ENCODE measurements around the gene C16orf92.
A peak's percentile ranks its signal among the peaks of the same experiment; 100 is the strongest.

The C16orf92 gene

DNA sequence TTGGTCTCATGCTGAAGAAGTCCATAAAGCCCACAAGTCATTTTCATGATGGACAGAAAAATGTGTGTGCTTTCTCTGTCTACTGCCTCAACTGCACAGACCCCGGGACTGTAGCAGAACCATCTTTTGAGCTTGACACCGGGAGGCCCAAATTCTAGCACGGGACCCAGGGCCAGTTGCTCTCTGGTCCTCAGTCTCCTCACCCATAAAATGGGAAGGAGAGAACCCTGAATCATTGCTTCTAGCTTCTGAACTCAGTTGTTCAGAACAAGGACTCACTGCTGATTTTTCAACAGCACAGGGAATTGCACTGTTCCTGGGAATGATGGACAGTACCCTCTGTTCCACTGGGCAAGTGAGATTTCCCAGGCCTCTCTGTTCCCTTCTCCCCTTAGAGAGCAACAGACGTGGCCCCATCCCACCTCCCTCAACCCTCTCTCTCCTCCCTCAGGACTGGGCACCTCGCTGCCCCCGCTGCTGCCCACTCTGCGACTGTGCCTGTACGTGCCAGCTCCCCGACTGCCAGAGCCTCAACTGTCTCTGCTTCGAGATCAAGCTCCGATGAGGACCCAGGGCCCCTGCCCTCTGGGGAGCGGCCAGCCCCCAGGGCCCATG is 40.4 kb downstream of the C16orf92 start:
- no peak for DNase-seq

DNA sequence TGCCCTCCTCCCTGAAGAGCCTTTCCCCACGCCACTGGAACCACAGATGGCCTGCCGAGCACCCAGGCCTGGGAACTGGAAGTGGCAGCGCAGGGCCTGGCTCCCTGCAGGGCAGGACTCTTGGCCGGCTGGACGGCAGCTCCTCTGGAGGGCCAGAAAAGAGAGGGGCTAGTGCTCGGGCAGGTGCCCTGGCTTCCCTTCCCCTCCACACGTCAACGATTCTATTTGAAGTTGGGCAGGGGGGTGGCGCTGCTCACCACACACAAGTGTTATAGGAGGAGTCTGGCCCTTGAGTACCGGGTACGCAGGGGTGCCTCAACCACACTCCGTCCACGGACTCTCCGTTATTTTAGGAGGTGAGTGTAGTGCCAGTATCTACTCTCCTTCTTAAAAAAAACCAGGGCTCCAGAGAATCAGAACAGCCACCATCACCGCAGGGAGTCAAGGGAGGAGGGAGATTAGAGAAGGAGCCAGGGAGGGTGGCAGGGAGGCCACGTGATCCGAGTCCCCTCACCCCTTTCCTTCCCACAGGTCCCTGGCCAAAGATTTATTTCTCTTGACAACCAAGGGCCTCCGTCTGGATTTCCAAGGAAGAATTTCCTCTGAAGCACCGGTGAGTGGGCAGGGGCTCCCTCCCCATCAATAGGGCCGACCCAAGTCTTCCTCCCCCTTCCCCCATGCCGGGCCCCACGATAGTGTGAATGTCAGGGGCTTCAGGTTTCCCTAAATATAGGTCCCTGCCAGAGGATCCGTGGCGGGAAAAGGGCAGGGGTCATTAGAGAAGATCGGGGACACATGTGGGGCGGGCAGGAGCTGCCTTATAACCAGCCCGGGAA is 41.1 kb downstream of the C16orf92 start:
- peak; percentile 25 for DNase-seq

DNA sequence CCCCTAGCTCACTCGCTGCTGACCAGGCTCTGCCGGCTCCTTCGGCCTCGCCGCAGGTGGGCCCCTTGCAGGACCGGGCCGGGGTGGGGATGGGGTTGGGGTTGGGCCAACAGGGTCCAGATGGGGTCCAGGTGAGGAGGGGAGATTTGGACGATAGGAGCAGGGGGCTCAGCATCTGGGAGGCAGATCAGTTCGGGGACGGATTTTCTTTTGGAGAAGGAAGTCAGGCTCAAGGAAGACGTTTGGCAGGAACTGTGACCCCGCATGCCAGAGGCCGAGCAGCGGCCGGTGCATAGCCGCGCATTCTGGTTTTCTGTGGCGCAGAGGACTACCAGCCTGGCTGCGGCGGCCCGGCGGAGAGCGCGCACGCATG is 41.7 kb downstream of the C16orf92 start:
- no peak for DNase-seq

DNA sequence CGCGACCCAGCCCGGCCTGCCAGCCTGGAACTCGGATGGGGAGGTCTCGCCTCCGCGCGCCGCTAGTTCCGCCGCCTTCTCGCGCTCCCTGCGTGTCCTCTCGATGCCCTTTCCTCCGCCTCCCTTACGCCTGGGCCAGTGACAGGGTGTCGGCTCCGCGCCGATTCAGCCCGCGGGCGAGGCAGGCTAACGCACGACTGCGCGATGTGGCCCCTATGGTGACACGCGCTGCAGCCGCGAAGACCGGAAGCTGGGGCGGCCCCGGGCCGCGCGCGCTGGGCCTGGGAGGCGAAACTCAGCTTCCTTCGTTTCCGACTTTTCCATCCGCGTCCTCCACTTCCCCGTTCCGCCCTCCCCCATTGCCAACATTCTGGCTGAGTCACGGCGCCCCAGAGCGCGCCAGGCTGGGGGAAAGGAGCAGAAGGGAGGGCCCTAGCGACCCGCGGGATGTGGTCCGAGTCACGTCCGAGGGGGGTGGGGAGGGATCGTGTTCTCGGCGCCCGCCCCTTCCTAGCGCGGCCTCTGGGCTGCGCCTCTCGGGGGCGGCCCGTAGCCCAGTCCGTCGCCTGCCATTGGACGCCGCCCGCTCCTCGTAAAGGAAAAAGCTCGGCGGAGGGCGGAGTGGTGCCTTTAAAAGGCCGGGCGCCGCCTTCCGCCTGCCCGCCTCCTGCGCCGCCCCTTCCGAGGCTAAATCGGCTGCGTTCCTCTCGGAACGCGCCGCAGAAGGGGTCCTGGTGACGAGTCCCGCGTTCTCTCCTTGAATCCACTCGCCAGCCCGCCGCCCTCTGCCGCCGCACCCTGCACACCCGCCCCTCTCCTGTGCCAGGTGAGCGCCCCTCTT is 42.3 kb downstream of the C16orf92 start, which contains the start of gene ALDOA:
ALDOA (plus strand) TSS at position 659 of the 841 bp plus-strand sequence. CDS start 1,138 bp downstream, outside the sequence.
- peak; percentile 51 to 87 for DNase-seq

DNA sequence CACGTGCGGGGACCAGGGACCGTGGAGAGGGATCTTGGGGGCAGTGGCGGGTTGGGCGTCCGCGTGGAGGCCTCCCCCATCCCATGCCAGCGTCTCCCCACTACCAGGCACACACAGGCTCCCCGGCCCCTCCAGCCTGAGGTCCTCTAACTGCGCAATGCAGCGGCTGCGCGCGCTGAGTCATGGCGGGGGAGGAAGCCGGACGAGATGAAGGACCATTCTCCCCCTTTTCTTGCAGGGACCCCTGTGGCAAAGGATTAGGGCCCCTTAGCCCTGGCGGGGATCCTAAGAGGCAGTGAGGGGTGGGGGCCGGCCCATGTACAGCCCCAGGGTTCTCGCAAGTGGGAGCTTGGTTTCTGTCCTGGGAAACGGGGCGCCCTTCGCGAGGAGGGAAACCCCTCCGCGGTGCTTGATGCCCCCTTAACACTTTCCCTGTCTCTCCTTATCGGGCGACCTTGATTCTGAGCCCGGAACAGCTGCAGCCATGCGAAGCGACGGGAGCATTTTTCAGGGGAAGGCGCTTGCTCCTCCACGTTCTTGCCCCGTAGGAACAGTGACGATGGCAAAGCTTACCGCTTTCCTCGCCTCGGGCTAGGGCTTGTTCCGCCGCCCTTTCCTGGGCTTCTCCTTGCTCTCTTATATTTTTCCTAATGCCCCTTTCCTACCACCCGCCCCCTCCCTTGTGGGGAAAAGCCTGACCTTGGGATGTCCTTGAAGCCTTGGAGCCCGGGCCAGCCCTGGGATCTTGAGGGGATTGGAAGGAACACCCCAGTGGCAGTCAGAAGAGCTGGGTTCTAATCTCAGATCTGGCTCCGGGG is 43.2 kb downstream of the C16orf92 start:
- DNase-seq: no peak

DNA sequence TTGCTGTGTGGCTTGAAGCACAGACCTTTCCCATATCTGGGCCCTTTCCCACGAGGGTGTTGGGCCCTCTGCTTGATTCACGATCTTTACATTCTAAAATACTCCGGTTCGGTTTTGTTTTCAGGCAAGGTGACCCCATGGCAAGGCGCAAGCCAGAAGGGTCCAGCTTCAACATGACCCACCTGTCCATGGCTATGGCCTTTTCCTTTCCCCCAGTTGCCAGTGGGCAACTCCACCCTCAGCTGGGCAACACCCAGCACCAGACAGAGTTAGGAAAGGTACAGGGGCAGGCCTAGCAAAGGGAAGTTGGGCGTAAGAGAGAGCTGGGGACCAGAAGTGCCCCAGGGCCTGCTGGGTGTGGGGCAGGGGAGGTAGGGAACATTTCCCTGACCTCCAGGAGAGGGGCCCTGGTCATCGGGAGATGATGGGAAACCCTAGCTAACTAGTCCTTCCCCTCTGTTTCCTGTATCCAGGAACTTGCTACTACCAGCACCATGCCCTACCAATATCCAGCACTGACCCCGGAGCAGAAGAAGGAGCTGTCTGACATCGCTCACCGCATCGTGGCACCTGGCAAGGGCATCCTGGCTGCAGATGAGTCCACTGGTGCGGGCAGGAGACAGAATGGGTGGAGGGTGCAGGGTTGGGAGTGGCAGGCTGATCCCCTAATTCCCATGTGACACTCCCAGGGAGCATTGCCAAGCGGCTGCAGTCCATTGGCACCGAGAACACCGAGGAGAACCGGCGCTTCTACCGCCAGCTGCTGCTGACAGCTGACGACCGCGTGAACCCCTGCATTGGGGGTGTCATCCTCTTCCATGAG is 44.0 kb downstream of the C16orf92 start:
- no peak for DNase-seq

DNA sequence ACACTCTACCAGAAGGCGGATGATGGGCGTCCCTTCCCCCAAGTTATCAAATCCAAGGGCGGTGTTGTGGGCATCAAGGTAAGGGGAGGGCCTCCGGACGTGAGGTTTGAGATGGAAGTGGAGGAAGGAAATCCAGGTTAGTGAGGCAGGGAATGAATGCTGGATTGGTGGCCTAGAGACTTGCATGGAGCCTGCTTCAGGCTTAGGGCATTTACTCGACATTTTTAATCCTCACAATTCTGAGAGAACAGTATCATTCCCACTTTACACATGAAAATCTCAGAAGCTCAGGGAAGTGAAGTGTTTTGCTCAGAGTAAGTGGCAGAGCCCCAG is 44.6 kb downstream of the C16orf92 start:
- no peak for DNase-seq

DNA sequence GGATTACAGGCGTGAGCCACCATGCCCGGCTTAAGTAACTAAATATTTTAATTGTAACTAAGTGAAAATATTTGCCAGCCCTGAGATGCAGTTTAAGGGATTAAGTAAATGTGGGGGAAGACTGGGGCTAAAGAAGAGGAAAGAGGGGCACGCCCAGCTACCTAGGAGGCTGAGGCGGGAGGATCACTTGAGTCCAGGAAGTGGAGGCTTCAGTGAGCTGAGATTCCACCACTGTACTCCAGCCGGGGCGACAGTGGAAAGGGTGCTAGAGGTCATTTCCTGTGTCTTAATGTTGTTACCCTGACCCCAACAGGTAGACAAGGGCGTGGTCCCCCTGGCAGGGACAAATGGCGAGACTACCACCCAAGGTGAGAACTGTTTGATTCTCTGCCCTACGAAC is 45.3 kb downstream of the C16orf92 start:
- no peak for DNase-seq

DNA sequence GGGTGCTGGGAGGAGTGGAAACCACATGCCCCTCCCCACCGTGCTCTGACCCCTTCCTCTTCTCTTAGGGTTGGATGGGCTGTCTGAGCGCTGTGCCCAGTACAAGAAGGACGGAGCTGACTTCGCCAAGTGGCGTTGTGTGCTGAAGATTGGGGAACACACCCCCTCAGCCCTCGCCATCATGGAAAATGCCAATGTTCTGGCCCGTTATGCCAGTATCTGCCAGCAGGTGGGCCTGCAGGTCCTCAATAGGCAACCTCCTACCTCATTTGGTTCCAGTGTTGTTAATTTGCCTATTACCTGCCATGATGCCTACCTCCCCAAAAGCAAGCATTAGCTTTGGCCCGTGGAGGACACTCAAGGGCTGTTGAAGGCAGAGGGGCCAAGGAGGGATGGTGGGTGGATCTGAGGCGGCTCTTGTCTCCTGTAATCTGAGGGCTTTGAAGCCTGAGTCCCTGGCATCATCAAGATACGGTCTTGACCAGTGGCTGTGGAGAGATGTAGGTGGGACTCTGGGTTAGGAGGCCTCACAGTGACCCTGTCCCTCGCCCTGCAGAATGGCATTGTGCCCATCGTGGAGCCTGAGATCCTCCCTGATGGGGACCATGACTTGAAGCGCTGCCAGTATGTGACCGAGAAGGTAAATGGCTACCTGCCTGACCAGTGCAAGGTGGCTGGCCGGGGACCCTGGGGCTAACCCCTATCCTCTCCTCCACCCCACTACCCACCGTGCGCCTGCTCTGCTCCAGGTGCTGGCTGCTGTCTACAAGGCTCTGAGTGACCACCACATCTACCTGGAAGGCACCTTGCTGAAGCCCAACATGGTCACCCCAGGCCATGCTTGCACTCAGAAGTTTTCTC is 46.0 kb downstream of the C16orf92 start:
- no peak for DNase-seq

DNA sequence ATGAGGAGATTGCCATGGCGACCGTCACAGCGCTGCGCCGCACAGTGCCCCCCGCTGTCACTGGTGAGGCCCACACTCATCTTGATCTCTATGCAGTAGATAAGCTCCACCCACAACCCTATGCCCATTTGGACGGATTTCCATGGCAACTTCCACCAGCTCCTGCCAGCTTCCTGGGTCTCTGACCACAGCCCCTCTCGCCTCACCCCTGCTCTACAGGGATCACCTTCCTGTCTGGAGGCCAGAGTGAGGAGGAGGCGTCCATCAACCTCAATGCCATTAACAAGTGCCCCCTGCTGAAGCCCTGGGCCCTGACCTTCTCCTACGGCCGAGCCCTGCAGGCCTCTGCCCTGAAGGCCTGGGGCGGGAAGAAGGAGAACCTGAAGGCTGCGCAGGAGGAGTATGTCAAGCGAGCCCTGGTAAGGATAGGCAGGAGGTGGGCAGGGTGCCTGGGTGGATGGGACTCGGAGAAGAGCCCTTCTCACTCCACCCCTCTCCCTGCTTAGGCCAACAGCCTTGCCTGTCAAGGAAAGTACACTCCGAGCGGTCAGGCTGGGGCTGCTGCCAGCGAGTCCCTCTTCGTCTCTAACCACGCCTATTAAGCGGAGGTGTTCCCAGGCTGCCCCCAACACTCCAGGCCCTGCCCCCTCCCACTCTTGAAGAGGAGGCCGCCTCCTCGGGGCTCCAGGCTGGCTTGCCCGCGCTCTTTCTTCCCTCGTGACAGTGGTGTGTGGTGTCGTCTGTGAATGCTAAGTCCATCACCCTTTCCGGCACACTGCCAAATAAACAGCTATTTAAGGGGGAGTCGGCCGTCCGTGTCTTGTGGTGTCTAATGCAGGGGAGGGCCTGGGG is 46.8 kb downstream of the C16orf92 start:
- DNase-seq: no peak

DNA sequence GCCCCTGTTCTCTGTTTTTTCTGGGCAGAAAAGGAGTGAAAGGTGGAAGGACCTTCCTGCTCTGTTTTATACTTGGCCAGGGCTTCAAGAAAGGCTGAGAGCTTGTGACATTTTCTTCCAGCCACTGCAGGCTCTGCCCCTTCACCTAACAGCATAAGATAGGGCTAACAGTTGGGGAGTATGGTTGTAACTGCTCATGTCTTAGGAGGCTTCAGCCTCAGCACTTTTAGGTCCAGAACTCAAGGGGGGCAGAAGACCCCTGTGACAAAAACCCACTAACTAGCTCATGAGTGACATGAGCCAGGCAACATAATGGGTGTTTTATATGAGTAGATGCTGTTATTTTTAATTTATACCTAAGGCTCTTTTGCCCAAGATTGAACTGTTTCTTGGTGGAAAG is 47.5 kb downstream of the C16orf92 start:
- DNase-seq: no peak
